ENCODE data around the gene MPO. TPM values are rescaled to one million over a fixed set of nuclear protein-coding genes. Genes with fewer than 3 reads are reported as not detected.

MPO gene
- total RNA-seq, 1 donor from 2014 or later = 0.35 TPM

DNA sequence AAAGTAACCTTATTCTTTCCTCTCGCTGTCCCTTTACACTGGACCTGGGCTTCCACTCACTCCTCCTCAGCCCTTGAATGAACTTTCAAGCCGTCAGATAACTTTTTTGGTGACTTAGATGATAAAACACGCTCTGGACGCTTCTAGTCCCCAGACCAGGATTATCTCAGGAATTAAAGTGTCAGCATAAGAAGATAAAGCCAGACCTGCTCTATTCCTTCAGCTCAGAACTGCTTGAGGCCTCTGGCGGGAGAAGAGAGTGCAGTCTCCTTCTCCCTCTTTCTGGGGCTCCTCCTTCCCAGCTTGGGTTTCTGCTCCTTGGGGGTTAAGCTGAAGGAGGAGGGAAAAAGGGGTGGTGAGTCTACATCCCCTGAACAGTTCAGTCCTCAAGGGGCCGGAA, 35.8 kb downstream of the MPO start:
- no peak overlapping the region for H3K4me3 ChIP-seq
- peaks cover 7% of the 10 kb centered on the region for H3K4me1 ChIP-seq
- no peak overlapping the region for H3K27ac ChIP-seq
- TF ChIP-seq, protein P1, sequence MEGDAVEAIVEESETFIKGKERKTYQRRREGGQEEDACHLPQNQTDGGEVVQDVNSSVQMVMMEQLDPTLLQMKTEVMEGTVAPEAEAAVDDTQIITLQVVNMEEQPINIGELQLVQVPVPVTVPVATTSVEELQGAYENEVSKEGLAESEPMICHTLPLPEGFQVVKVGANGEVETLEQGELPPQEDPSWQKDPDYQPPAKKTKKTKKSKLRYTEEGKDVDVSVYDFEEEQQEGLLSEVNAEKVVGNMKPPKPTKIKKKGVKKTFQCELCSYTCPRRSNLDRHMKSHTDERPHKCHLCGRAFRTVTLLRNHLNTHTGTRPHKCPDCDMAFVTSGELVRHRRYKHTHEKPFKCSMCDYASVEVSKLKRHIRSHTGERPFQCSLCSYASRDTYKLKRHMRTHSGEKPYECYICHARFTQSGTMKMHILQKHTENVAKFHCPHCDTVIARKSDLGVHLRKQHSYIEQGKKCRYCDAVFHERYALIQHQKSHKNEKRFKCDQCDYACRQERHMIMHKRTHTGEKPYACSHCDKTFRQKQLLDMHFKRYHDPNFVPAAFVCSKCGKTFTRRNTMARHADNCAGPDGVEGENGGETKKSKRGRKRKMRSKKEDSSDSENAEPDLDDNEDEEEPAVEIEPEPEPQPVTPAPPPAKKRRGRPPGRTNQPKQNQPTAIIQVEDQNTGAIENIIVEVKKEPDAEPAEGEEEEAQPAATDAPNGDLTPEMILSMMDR (IDR thresholded peaks at IDR 0.05) = no peak
- ATAC-seq = no peak
- H3K27me3 ChIP-seq = peaks cover 21% of the 10 kb centered on the region
- H3K36me3 ChIP-seq = no peaks in the 10 kb centered on the region
- no peak for DNase-seq
- no peaks in the 10 kb centered on the region for H3K9me3 ChIP-seq
- intact Hi-C loops (cut with DNase I) = no loop called here

DNA sequence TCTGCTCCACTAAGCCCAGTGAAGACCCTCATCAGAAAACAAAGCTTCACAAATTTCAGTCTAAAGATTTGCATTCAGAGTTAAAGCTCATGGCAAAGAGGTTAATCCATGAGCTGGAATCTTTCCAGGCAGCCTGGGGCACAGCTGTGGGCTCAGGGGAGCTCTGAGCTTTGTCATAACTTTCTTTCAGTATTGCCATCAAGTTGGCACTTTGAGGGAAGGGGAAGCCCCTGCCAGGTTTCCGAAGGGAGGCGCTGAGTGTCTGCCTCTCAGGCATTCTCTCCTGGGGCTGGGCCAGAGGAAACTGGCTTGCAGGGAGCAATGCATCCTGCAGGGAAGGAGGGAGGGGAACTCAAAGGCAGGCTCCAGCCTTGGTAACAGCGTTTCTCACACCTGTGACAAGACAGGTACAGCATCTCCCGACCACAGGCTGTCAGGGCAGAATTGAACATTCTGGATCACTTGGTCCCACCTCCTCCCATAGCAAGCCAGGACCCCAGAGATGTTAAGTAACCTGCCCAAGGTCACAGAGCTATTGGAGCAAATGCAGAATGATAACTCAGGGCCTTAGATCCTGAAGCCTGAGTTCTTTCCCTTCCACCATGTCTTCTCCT, 38.5 kb downstream of the MPO start:
- no peak overlapping the region for H3K27ac ChIP-seq
- no peak for ATAC-seq
- TF ChIP-seq, protein P1 (IDR thresholded peaks at IDR 0.05) = no peak
- H3K4me3 ChIP-seq = no peak overlapping the region
- H3K27me3 ChIP-seq = peaks cover 21% of the 10 kb centered on the region
- H3K4me1 ChIP-seq = no peaks in the 10 kb centered on the region
- DNase-seq = no peak
- intact Hi-C loops (cut with DNase I) = no loop called here
- H3K9me3 ChIP-seq = no peaks in the 10 kb centered on the region
- no peaks in the 10 kb centered on the region for H3K36me3 ChIP-seq

DNA sequence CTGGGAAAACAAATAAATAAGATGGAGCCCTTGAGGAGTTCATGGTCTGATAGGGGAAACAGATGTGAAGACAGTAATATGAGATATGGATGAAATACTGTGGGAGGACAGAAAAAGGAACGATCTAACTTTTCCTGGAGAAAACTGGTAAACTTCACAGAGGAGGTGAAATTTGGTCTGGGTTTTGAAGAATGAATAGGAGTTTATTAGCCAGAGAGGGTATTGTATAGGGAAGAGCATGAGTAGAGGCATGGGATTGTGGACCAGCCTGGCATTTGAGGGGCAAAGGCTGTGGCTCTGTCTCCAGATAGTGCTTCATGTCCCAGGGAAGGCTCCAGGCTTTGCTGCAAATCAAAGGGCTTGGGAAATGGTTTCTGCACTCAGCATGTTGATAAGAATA, 40.7 kb downstream of the MPO start:
- no peaks in the 10 kb centered on the region for H3K36me3 ChIP-seq
- no peak for ATAC-seq
- intact Hi-C loops (cut with DNase I) = no loop called here

DNA sequence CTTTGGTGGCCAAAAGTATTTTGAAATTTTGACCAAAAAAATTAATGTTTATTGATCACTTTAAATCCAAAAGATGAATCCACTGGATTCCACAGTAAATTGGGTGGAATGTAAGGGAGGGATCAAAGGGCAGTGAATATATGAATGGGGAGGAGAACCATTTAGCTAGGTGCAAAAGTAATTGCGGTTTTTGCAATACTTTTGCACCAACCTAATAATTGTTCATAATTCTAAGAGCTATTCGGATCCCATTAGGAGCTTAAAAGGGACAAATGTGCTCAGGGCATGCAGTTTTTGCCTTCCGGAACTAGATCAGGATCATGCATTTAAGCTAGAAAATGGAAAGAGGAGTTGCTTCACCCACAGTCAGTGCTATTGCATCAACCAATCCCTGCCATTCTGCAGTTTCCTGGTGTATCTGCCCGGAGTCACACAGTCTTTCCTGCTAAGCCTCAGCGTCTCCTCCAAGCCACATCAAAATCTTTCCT, 42.5 kb downstream of the MPO start, which contains the start of gene LPO:
Gene LPO (plus strand): TSS at position 438 of the 488 bp plus-strand sequence. CDS start 4,396 bp downstream, outside the sequence.
- no peaks in the 10 kb centered on the region for H3K4me1 ChIP-seq
- intact Hi-C loops (cut with DNase I) = no loop called here
- H3K4me3 ChIP-seq = no peak within 1 kb of the TSS
- H3K27me3 ChIP-seq = peaks cover 26% of the 10 kb centered on the region
- no peak within 1 kb of the TSS for H3K27ac ChIP-seq
- H3K9me3 ChIP-seq = no peaks in the 10 kb centered on the region
- DNase-seq = no peak
- no peaks in the 10 kb centered on the region for H3K36me3 ChIP-seq
- TF ChIP-seq, protein P1 (IDR thresholded peaks at IDR 0.05) = no peak
- no peak for ATAC-seq

More for the DNA sequence above, 40.7 kb downstream of the MPO start:
- TF ChIP-seq, protein P1 (IDR thresholded peaks at IDR 0.05) = no peak
- Histone ChIP-seq H3K4me3 (no peak overlapping the region), H3K27me3 (peaks cover 26% of the 10 kb centered on the region), H3K27ac (no peak overlapping the region), H3K9me3 (no peaks in the 10 kb centered on the region), H3K4me1 (no peaks in the 10 kb centered on the region)
- DNase-seq = no peak

DNA sequence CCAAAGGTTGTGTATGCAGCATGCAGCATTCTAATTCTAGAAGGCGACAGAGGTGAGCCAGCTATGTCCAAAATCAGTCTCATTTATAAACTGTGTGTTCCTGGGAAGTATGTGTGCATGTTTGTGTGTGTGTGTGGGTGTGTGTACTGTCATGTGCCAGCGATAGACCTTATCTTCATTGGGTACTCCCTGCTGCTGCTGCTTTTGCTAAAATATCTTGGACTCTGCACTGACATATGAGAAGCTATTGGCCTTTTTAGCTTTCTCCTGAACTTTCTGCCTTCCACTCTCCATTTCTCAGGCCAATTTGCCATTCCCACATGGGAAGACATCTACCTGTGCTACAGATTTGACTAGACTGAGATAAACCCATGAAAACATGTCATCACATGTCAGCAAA, 44.3 kb downstream of the MPO start:
- H3K4me3 ChIP-seq = no peak overlapping the region

More for the DNA sequence above, 44.3 kb downstream of the MPO start:
- Histone ChIP-seq H3K36me3 (no peaks in the 10 kb centered on the region), H3K27me3 (peaks cover 19% of the 10 kb centered on the region), H3K4me1 (peaks cover 4% of the 10 kb centered on the region), H3K27ac (no peak overlapping the region), H3K9me3 (no peaks in the 10 kb centered on the region)
- ATAC-seq (no peak), DNase-seq (no peak)
- TF ChIP-seq, protein P1 (IDR thresholded peaks at IDR 0.05) = no peak
- intact Hi-C loops (cut with DNase I) = no loop called here
